GM12878 (cell line): ENCODE measurements around the gene CTSD.

Source experiments
- CTCF ChIP-seq, 3 experiments: IDR thresholded peaks in 2 of 3; conservative IDR thresholded peaks in 1 of 3; 2 replicates each; pipeline ENCODE4 v1.5.1; 2011; ENCODE audit warnings: low read depth in 3 of 3, low read length in 3 of 3, mild to moderate bottlenecking in 3 of 3, control low read depth in 2 of 3, moderate library complexity in 2 of 3, inconsistent platforms in 1 of 3, mixed read lengths in 1 of 3; ENCODE audit not compliant: control insufficient read depth in 2 of 3, insufficient read depth in 1 of 3; ENCODE audit errors: extremely low read depth in 1 of 3
- EED ChIP-seq: sonication (generic); IDR thresholded peaks from 2 replicates; pipeline ENCODE4 v1.6.1; 2016; ENCODE audit warnings: antibody characterized with exemption, low read depth
- HDAC2 ChIP-seq: fragments of 200-600 bp; sonication (generic); IDR thresholded peaks from 2 replicates; pipeline ENCODE4 v1.6.1; 2017
- JUNB ChIP-seq: IDR thresholded peaks from 2 replicates; pipeline ENCODE4 v1.6.1; 2016; ENCODE audit warnings: antibody characterized with exemption, mild to moderate bottlenecking
- MXI1 ChIP-seq: fragments of 150-350 bp; IDR thresholded peaks from 2 replicates; pipeline ENCODE4 v1.6.1; 2011; ENCODE audit warnings: low read depth, mild to moderate bottlenecking, inconsistent platforms, low read length, improper control_type of control experiment
- PAX5 ChIP-seq: IDR thresholded peaks from 2 replicates; pipeline ENCODE4 v1.6.1; 2011; ENCODE audit warnings: low read depth, low read length, borderline replicate concordance
- POLR2A ChIP-seq: IDR thresholded peaks from 2 replicates; pipeline ENCODE4 v1.6.1; 2011; ENCODE audit warnings: low read depth, mild to moderate bottlenecking, low read length
- TAF1 ChIP-seq: IDR thresholded peaks from 2 replicates; pipeline ENCODE4 v1.6.1; 2011; ENCODE audit warnings: mild to moderate bottlenecking, low read depth, low read length, borderline replicate concordance
- ZNF207 ChIP-seq: fragments of 450-650 bp; IDR thresholded peaks from 2 replicates; pipeline ENCODE4 v1.6.1; 2014; ENCODE audit warnings: antibody characterized with exemption, mild to moderate bottlenecking, borderline replicate concordance
- TF ChIP-seq, protein P1 (sequence below): IDR thresholded peaks from 2 replicates; pipeline ENCODE4 v1.6.1; 2012; ENCODE audit warnings: low read depth, low read length, improper control_type of control experiment
- TF ChIP-seq, protein P2 (sequence below): fragments of 450-650 bp; IDR thresholded peaks from 2 replicates; pipeline ENCODE4 v1.6.1; 2016; ENCODE audit warnings: mild to moderate bottlenecking
- TF ChIP-seq, protein P3 (sequence below): IDR thresholded peaks from 2 replicates; pipeline ENCODE4 v1.6.1; 2012; ENCODE audit warnings: low read depth, low read length, improper control_type of control experiment

- TF ChIP-seq CTCF (IDR thresholded peaks at IDR 0.05 in 2 of 3, conservative IDR thresholded peaks at IDR 0.05 in 1 of 3; ENCODE audit: control insufficient read depth in 2 of 3, extremely low read depth in 1 of 3, insufficient read depth in 1 of 3, low read depth in 3 of 3, low read length in 3 of 3) (no peak), PAX5 (no peak), POLR2A (no peak), TAF1 (no peak), HDAC2 (no peak), ZNF207 (no peak), JUNB (no peak), MXI1 (no peak), EED (no peak)
- TF ChIP-seq, protein P1, sequence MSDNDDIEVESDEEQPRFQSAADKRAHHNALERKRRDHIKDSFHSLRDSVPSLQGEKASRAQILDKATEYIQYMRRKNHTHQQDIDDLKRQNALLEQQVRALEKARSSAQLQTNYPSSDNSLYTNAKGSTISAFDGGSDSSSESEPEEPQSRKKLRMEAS, result no peak
- TF ChIP-seq, protein P2, sequence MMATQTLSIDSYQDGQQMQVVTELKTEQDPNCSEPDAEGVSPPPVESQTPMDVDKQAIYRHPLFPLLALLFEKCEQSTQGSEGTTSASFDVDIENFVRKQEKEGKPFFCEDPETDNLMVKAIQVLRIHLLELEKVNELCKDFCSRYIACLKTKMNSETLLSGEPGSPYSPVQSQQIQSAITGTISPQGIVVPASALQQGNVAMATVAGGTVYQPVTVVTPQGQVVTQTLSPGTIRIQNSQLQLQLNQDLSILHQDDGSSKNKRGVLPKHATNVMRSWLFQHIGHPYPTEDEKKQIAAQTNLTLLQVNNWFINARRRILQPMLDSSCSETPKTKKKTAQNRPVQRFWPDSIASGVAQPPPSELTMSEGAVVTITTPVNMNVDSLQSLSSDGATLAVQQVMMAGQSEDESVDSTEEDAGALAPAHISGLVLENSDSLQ, result no peak
- TF ChIP-seq, protein P3, sequence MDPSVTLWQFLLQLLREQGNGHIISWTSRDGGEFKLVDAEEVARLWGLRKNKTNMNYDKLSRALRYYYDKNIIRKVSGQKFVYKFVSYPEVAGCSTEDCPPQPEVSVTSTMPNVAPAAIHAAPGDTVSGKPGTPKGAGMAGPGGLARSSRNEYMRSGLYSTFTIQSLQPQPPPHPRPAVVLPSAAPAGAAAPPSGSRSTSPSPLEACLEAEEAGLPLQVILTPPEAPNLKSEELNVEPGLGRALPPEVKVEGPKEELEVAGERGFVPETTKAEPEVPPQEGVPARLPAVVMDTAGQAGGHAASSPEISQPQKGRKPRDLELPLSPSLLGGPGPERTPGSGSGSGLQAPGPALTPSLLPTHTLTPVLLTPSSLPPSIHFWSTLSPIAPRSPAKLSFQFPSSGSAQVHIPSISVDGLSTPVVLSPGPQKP, result no peak
Observed at GRCh38 chr11:1719781-1720180, 43.9 kb downstream of the CTSD start.
